Neural cell (in vitro differentiated cells): ENCODE results near the gene PTK6. TPM values are rescaled to one million over a fixed set of nuclear protein-coding genes. Genes with fewer than 3 reads are reported as not detected.

Experiments
- H2AFZ ChIP-seq: fragments of 200-600, 300-800 bp; sonication (generic), shearing (Covaris generic); 2 replicates; pipeline ENCODE4 v1.6.0; 2014; ENCODE audit warnings: low read depth, mild to moderate bottlenecking, antibody characterized with exemption, low read length, moderate library complexity
- H3F3A ChIP-seq: fragments of 200-600 bp; shearing (Covaris generic); 2 replicates; pipeline ENCODE4 v1.6.1; 2016; ENCODE audit warnings: mild to moderate bottlenecking, moderate library complexity, mixed read lengths, antibody characterized with exemption, low read length; ENCODE audit not compliant: insufficient read depth, poor library complexity, severe bottlenecking
- H3K27ac ChIP-seq: fragments of 200-600, 300-800 bp; sonication (generic), shearing (Covaris generic); 2 replicates; pipeline ENCODE4 v1.5.1; 2014; ENCODE audit warnings: mild to moderate bottlenecking, low read length, moderate library complexity
- H3K27me3 ChIP-seq: fragments of 300-800, 200-600 bp; sonication (generic), shearing (Covaris generic); 2 replicates; pipeline ENCODE4 v1.6.0; 2014; ENCODE audit warnings: mild to moderate bottlenecking, low read depth, low read length, moderate library complexity; ENCODE audit not compliant: insufficient read depth
- H3K36me3 ChIP-seq: fragments of 300-800, 200-600 bp; sonication (generic), shearing (Covaris generic); 2 replicates; pipeline ENCODE4 v1.5.1; 2014; ENCODE audit warnings: mild to moderate bottlenecking, antibody characterized with exemption, low read length, moderate library complexity; ENCODE audit not compliant: insufficient read depth
- H3K4me2 ChIP-seq: fragments of 300-800, 200-600 bp; sonication (generic), shearing (Covaris generic); 2 replicates; pipeline ENCODE4 v1.6.0; 2014; ENCODE audit warnings: mild to moderate bottlenecking, low read length
- H3K4me3 ChIP-seq: fragments of 300-800, 200-600 bp; sonication (generic), shearing (Covaris generic); 2 replicates; pipeline ENCODE4 v1.5.1; 2014; ENCODE audit warnings: mild to moderate bottlenecking, low read length, moderate library complexity
- H3K79me2 ChIP-seq: fragments of 200-600 bp; shearing (Covaris generic); replicated peaks from 2 replicates; pipeline ENCODE4 v1.6.0; 2014; ENCODE audit warnings: mild to moderate bottlenecking, low read length, moderate library complexity; ENCODE audit not compliant: insufficient read depth
- H3K9ac ChIP-seq: fragments of 300-800, 200-600 bp; sonication (generic), shearing (Covaris generic); 2 replicates; pipeline ENCODE4 v1.6.1; 2016; ENCODE audit warnings: mild to moderate bottlenecking, low read length, mixed read lengths
- H3K9me2 ChIP-seq: fragments of 200-600 bp; shearing (Covaris generic); 2 replicates; pipeline ENCODE4 v1.6.1; 2016; ENCODE audit warnings: mild to moderate bottlenecking, low read length, mixed read lengths; ENCODE audit not compliant: insufficient read depth
- H3K9me3 ChIP-seq: fragments of 200-600, 300-800 bp; sonication (generic), shearing (Covaris generic); 2 replicates; pipeline ENCODE4 v1.6.1; 2016; ENCODE audit warnings: mild to moderate bottlenecking, mixed run types, low read length, moderate library complexity, mixed read lengths
- H4K20me1 ChIP-seq: fragments of 200-600 bp; shearing (Covaris generic); 2 replicates; pipeline ENCODE4 v1.6.1; 2016; ENCODE audit warnings: mild to moderate bottlenecking, mixed run types; ENCODE audit not compliant: insufficient read depth
- CTCF ChIP-seq: fragments of 450-650 bp; IDR thresholded peaks from 2 replicates; pipeline ENCODE4 v1.5.1; 2014; ENCODE audit warnings: antibody characterized with exemption, mild to moderate bottlenecking, moderate library complexity; ENCODE audit not compliant: poor library complexity, severe bottlenecking
- EP300 ChIP-seq: fragments of 450-650 bp; conservative IDR thresholded peaks from 2 replicates; pipeline ENCODE4 v1.6.1; 2014; ENCODE audit warnings: antibody characterized with exemption, mild to moderate bottlenecking, moderate library complexity; ENCODE audit not compliant: poor library complexity, severe bottlenecking
- EZH2 ChIP-seq: fragments of 200-600, 300-800 bp; shearing (Covaris generic), sonication (generic); IDR thresholded peaks from 2 replicates; pipeline ENCODE4 v1.6.1; 2014; ENCODE audit warnings: antibody characterized with exemption, low read length, borderline replicate concordance, mild to moderate bottlenecking; ENCODE audit not compliant: insufficient read depth, poor library complexity, severe bottlenecking
- MXI1 ChIP-seq: fragments of 450-650 bp; conservative IDR thresholded peaks from 2 replicates; pipeline ENCODE4 v1.6.1; 2014; ENCODE audit warnings: antibody characterized with exemption, mild to moderate bottlenecking; ENCODE audit not compliant: poor library complexity, severe bottlenecking
- POLR2AphosphoS5 ChIP-seq: IDR thresholded peaks from 2 replicates; pipeline ENCODE4 v1.6.1; 2012
- RAD21 ChIP-seq: fragments of 450-650 bp; conservative IDR thresholded peaks from 2 replicates; pipeline ENCODE4 v1.6.1; 2014; ENCODE audit warnings: antibody characterized with exemption, mild to moderate bottlenecking, moderate library complexity
- REST ChIP-seq: IDR thresholded peaks from 2 replicates; pipeline ENCODE4 v1.6.1; 2012; ENCODE audit warnings: borderline replicate concordance
- SMC3 ChIP-seq: fragments of 450-650 bp; conservative IDR thresholded peaks from 2 replicates; pipeline ENCODE4 v1.6.1; 2014; ENCODE audit warnings: antibody characterized with exemption, mild to moderate bottlenecking, moderate library complexity; ENCODE audit not compliant: poor library complexity
- TAF1 ChIP-seq: IDR thresholded peaks from 2 replicates; pipeline ENCODE4 v1.6.1; 2012; ENCODE audit warnings: low read depth
- polyA plus RNA-seq: library from polyadenylated mRNA; depleted of rRNA; stranded (reverse); fragments of >200 nt; gene quantifications from 2 replicates; pipeline ENCODE4 v1.2.3, GENCODE V29; 2014

Gene PTK6
- polyA plus RNA-seq, 1 donor from 2014 or later = not detected

GRCh38 chr20:63491635-63492230 lies 45.4 kb downstream of the PTK6 start:
- TF ChIP-seq EZH2 = no peak
- no peak for TF ChIP-seq MXI1
- TF ChIP-seq CTCF = no peak
- TF ChIP-seq SMC3 = no peak
- no peak for TF ChIP-seq RAD21
- TF ChIP-seq EP300 = no peak
- TF ChIP-seq TAF1 = no peak
- TF ChIP-seq POLR2AphosphoS5 = no peak
- TF ChIP-seq REST = no peak
- Histone ChIP-seq H3K4me2 (no peak overlapping the region), H3K9me2 (no peaks in the 10 kb centered on the region), H3K27ac (no peak overlapping the region), H3F3A (no peaks in the 10 kb centered on the region), H3K9me3 (no peaks in the 10 kb centered on the region), H3K79me2 (no peaks in the 10 kb centered on the region), H2AFZ (no peak overlapping the region), H4K20me1 (no peaks in the 10 kb centered on the region), H3K4me3 (no peak overlapping the region), H3K9ac (no peak overlapping the region), H3K27me3 (no peaks in the 10 kb centered on the region), H3K36me3 (peaks cover 18% of the 10 kb centered on the region)

- H3K9me3 ChIP-seq = no peaks in the 10 kb centered on the region
- H3K79me2 ChIP-seq = no peaks in the 10 kb centered on the region
- H3K4me2 ChIP-seq = no peak overlapping the region
- H3K36me3 ChIP-seq = peaks cover 18% of the 10 kb centered on the region
- H3K4me3 ChIP-seq = no peak overlapping the region
- H2AFZ ChIP-seq = no peak overlapping the region
- no peak overlapping the region for H3K9ac ChIP-seq
- no peaks in the 10 kb centered on the region for H3K9me2 ChIP-seq
- no peak overlapping the region for H3K27ac ChIP-seq
- TF ChIP-seq CTCF = no peak
- TF ChIP-seq TAF1 = no peak
- H3F3A ChIP-seq = no peaks in the 10 kb centered on the region
- no peaks in the 10 kb centered on the region for H4K20me1 ChIP-seq
- H3K27me3 ChIP-seq = no peaks in the 10 kb centered on the region
These were observed 46.1 kb downstream of the PTK6 start for GRCh38 chr20:63491078-63491477.
